Liver (tissue), 3 donors: ENCODE measurements around the gene XG.
"Not testable (repeated sequence)": the region's sequence is repeated elsewhere in the genome, so short reads cannot be mapped to it uniquely, and the experiment has no call there.

ENCODE experiments used
- FOXA1 ChIP-seq: IDR thresholded peaks from 2 replicates; pipeline ENCODE4 v1.6.1; 2016; ENCODE audit warnings: antibody characterized with exemption
- GABPA ChIP-seq, 2 donors: IDR thresholded peaks in 1 of 2; conservative IDR thresholded peaks in 1 of 2; 2 replicates each; pipeline ENCODE4 v1.6.1; 2016; ENCODE audit warnings: antibody characterized with exemption in 2 of 2, mild to moderate bottlenecking in 1 of 2, moderate library complexity in 1 of 2
- RAD21 ChIP-seq, 2 donors: IDR thresholded peaks; 2 replicates each; pipeline ENCODE4 v1.6.1; 2016; ENCODE audit warnings: antibody characterized with exemption in 2 of 2, mild to moderate bottlenecking in 2 of 2
- REST ChIP-seq: IDR thresholded peaks from 2 replicates; pipeline ENCODE4 v1.6.1; 2016; ENCODE audit warnings: antibody characterized with exemption, mild to moderate bottlenecking
- RXRA ChIP-seq, 2 donors: IDR thresholded peaks; 2 replicates each; pipeline ENCODE4 v1.6.1; 2017 to 2018; ENCODE audit warnings: antibody characterized with exemption in 2 of 2, mild to moderate bottlenecking in 1 of 2
- SP1 ChIP-seq: IDR thresholded peaks from 2 replicates; pipeline ENCODE4 v1.6.1; 2018; ENCODE audit warnings: antibody characterized with exemption, mild to moderate bottlenecking
- TAF1 ChIP-seq: conservative IDR thresholded peaks from 2 replicates; pipeline ENCODE4 v1.6.1; 2016; ENCODE audit warnings: antibody characterized with exemption, mild to moderate bottlenecking
- YY1 ChIP-seq: IDR thresholded peaks from 2 replicates; pipeline ENCODE4 v1.6.1; 2016; ENCODE audit warnings: antibody characterized with exemption, mild to moderate bottlenecking
- TF ChIP-seq, protein P1 (sequence below): fragments of 150-350 bp; IDR thresholded peaks from 2 replicates; pipeline ENCODE4 v1.5.1; 2017; ENCODE audit warnings: improper control_type of control experiment, low read depth, low read length; ENCODE audit not compliant: missing input control
- TF ChIP-seq, protein P2 (sequence below): IDR thresholded peaks from 2 replicates; pipeline ENCODE4 v1.6.1; 2016; ENCODE audit warnings: antibody characterized with exemption
- TF ChIP-seq, protein P3 (sequence below): IDR thresholded peaks from 2 replicates; pipeline ENCODE4 v1.6.1; 2016; ENCODE audit warnings: antibody characterized with exemption
- donor health status: healthy.
- donor health status: healthy.

DNA sequence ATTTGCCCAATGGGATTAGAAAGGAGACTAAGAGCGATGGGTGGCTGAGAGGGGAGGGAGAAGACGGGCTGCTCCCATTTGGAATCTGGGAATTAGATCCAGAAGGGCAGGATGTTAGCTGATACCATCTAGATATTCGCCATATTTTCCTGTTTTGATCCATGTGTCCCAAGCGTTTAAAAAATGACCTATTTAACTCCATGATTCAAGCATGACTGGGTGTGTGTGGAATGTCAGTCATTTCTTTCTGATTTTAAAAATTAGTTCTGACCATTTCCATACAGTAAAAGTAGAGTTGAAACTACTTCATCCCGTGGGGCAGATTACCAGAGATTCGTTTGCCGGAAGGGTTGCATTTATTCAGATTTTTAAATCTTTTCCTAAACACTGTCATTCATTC lies 601 bp downstream of the XG start:
- TF ChIP-seq, protein P1, sequence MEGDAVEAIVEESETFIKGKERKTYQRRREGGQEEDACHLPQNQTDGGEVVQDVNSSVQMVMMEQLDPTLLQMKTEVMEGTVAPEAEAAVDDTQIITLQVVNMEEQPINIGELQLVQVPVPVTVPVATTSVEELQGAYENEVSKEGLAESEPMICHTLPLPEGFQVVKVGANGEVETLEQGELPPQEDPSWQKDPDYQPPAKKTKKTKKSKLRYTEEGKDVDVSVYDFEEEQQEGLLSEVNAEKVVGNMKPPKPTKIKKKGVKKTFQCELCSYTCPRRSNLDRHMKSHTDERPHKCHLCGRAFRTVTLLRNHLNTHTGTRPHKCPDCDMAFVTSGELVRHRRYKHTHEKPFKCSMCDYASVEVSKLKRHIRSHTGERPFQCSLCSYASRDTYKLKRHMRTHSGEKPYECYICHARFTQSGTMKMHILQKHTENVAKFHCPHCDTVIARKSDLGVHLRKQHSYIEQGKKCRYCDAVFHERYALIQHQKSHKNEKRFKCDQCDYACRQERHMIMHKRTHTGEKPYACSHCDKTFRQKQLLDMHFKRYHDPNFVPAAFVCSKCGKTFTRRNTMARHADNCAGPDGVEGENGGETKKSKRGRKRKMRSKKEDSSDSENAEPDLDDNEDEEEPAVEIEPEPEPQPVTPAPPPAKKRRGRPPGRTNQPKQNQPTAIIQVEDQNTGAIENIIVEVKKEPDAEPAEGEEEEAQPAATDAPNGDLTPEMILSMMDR: not testable (repeated sequence)
- TF ChIP-seq RAD21 (IDR thresholded peaks at IDR 0.05); GABPA (IDR thresholded peaks at IDR 0.05 in 1 of 2, conservative IDR thresholded peaks at IDR 0.05 in 1 of 2); REST; SP1; TAF1; YY1; RXRA (IDR thresholded peaks at IDR 0.05); FOXA1: not testable (repeated sequence)
- TF ChIP-seq, protein P2, sequence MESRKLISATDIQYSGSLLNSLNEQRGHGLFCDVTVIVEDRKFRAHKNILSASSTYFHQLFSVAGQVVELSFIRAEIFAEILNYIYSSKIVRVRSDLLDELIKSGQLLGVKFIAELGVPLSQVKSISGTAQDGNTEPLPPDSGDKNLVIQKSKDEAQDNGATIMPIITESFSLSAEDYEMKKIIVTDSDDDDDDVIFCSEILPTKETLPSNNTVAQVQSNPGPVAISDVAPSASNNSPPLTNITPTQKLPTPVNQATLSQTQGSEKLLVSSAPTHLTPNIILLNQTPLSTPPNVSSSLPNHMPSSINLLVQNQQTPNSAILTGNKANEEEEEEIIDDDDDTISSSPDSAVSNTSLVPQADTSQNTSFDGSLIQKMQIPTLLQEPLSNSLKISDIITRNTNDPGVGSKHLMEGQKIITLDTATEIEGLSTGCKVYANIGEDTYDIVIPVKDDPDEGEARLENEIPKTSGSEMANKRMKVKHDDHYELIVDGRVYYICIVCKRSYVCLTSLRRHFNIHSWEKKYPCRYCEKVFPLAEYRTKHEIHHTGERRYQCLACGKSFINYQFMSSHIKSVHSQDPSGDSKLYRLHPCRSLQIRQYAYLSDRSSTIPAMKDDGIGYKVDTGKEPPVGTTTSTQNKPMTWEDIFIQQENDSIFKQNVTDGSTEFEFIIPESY: not testable (repeated sequence)
- TF ChIP-seq, protein P3, sequence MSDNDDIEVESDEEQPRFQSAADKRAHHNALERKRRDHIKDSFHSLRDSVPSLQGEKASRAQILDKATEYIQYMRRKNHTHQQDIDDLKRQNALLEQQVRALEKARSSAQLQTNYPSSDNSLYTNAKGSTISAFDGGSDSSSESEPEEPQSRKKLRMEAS: not testable (repeated sequence)
